Suprapubic skin (tissue), 4 donors: ENCODE data around the gene MMS22L. TPM values are rescaled to one million over a fixed set of nuclear protein-coding genes. Genes with fewer than 3 reads are reported as not detected.
"Not testable (repeated sequence)": the region's sequence is repeated elsewhere in the genome, so short reads cannot be mapped to it uniquely, and the experiment has no call there.

ENCODE experiments used
- DNase-seq, 2 donors: peaks; one replicate each; pipeline ENCODE4 v3.0.0-alpha.2; 2019; ENCODE audit warnings: low spot score in 2 of 2
- H3K27ac ChIP-seq: fragments of 200-600 bp; sonication (generic); one replicate; pipeline ENCODE4 v1.5.1; 2019
- H3K27me3 ChIP-seq: fragments of 200-600 bp; sonication (generic); one replicate; pipeline ENCODE4 v1.5.1; 2019
- H3K36me3 ChIP-seq: fragments of 200-600 bp; sonication (generic); one replicate; pipeline ENCODE4 v1.5.1; 2019
- H3K4me1 ChIP-seq: fragments of 200-600 bp; sonication (generic); one replicate; pipeline ENCODE4 v1.5.1; 2019
- H3K4me3 ChIP-seq: fragments of 200-600 bp; sonication (generic); one replicate; pipeline ENCODE4 v1.5.1; 2019; ENCODE audit warnings: mild to moderate bottlenecking
- H3K9me3 ChIP-seq: fragments of 200-600 bp; sonication (generic); one replicate; pipeline ENCODE4 v1.5.1; 2019
- EP300 ChIP-seq: sonication (generic); formaldehyde crosslinking; IDR thresholded peaks from one replicate; pipeline ENCODE4 v1.6.1; 2017; ENCODE audit warnings: antibody characterized with exemption
- POLR2A ChIP-seq, 2 donors: fragments of 450-650 bp; IDR thresholded peaks; one replicate each; pipeline ENCODE4 v1.6.1; 2017; ENCODE audit warnings: antibody characterized with exemption in 2 of 2, mild to moderate bottlenecking in 2 of 2, moderate library complexity in 2 of 2
- POLR2AphosphoS5 ChIP-seq, 3 donors: sonication (generic); formaldehyde crosslinking; IDR thresholded peaks; one replicate each; pipeline ENCODE4 v1.6.1; 2017; ENCODE audit warnings: antibody characterized with exemption in 3 of 3
- WGBS: methylation state at CpG from one replicate; pipeline ENCODE4 v1.1.5; 2018; 5-methylcytosine and 5-hydroxymethylcytosine counted together
- total RNA-seq, 4 donors: library from RNA; depleted of rRNA; stranded (reverse); fragments of >200 nt; gene quantifications; one replicate each; pipeline ENCODE4 v1.1.0, GENCODE V29; 2016
- TF ChIP-seq, protein P1 (sequence below), 2 donors: fragments of 200-600 bp in 1 of 2; fragments of 450-650 bp in 1 of 2; sonication (generic) in 1 of 2; IDR thresholded peaks; one replicate each; pipeline ENCODE4 v1.5.1; 2016 to 2019; ENCODE audit warnings: antibody characterized with exemption in 2 of 2, mild to moderate bottlenecking in 1 of 2, moderate library complexity in 1 of 2

Gene MMS22L
- total RNA-seq, 4 donors from 2014 or later: 7.5 to 15.7 (median 10.0) TPM

DNA sequence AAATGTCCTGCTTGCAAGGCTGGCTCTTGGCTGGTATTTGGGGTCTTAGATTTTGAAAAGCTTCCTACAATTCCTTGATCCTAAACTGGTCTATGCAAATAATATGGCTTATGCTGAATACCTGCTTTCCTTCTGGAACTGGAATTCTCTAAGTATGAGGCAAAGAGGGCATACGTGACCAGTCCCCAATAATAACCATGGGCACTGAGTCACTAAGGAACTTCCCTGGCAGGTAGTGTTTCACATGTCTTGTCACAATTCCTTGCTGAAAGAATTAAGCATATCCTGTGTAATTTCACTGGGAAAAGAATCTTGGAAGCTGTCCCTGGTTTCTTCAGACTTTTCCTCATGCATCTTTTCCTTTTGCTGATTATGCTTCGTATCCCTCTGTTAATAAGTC, 106.5 kb downstream of the MMS22L start:
- H3K36me3 ChIP-seq: peaks cover 5% of the 10 kb centered on the region
- no peaks in the 10 kb centered on the region for H3K9me3 ChIP-seq
- no peaks in the 10 kb centered on the region for H3K4me1 ChIP-seq
- H3K27me3 ChIP-seq: no peaks in the 10 kb centered on the region
- no peak for DNase-seq
- H3K4me3 ChIP-seq: no peak overlapping the region
- WGBS: 72% methylated on average over 2 of the region's 2 CpGs
- TF ChIP-seq POLR2AphosphoS5 (IDR thresholded peaks at IDR 0.05) (no peak), POLR2A (IDR thresholded peaks at IDR 0.05) (no peak), EP300 (no peak)
- TF ChIP-seq, protein P1, sequence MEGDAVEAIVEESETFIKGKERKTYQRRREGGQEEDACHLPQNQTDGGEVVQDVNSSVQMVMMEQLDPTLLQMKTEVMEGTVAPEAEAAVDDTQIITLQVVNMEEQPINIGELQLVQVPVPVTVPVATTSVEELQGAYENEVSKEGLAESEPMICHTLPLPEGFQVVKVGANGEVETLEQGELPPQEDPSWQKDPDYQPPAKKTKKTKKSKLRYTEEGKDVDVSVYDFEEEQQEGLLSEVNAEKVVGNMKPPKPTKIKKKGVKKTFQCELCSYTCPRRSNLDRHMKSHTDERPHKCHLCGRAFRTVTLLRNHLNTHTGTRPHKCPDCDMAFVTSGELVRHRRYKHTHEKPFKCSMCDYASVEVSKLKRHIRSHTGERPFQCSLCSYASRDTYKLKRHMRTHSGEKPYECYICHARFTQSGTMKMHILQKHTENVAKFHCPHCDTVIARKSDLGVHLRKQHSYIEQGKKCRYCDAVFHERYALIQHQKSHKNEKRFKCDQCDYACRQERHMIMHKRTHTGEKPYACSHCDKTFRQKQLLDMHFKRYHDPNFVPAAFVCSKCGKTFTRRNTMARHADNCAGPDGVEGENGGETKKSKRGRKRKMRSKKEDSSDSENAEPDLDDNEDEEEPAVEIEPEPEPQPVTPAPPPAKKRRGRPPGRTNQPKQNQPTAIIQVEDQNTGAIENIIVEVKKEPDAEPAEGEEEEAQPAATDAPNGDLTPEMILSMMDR (IDR thresholded peaks at IDR 0.05): no peak
- H3K27ac ChIP-seq: no peak overlapping the region

DNA sequence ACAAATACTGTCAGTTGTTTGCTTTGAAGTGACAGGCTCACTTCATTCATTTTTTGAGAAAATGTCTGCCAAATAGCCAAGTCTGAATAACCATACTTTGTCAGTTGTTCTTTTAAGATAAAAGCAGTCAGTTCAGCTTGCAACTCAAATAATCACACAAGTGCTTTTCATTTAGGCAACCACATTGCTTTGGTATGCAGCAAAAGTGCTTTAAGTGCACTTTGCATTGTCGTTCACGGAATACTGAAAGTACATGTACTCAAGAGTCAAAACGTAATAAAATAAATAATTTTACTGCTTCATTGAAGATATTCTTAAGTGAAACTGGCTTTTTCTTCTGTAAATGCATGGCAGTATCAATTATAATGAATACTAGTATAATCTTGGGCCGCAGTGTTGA, 107.2 kb downstream of the MMS22L start:
- Histone ChIP-seq H3K27ac (no peak overlapping the region), H3K4me1 (no peaks in the 10 kb centered on the region), H3K4me3 (no peak overlapping the region), H3K36me3 (peaks cover 5% of the 10 kb centered on the region), H3K9me3 (no peaks in the 10 kb centered on the region), H3K27me3 (no peaks in the 10 kb centered on the region)
- DNase-seq: no peak
- 78% methylated on average over 4 of the region's 4 CpGs for whole genome bisulfite sequencing
- no peak for TF ChIP-seq EP300
- TF ChIP-seq, protein P1 (IDR thresholded peaks at IDR 0.05): no peak
- no peak for TF ChIP-seq POLR2A (IDR thresholded peaks at IDR 0.05)
- no peak for TF ChIP-seq POLR2AphosphoS5 (IDR thresholded peaks at IDR 0.05)

DNA sequence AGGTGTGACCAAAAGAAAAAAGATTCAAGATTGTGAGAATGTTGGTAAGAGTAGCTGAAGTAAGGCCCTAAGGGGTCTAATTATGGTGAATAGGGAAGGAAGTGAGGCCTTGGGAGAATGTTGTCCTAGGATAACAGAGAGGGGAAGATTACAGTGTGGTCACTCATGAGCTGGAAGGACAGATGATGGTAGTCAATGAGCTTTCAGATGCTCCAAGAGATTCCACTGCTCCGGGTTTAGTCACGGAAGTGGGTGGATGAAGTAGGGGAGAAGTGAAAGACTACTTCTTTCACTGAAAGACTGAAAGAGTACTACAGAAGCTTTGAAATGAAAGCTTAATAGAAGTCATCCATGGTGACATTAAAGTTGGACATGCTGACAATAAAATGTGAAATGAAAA, 108.5 kb downstream of the MMS22L start:
- H3K4me1 ChIP-seq: no peaks in the 10 kb centered on the region
- no peaks in the 10 kb centered on the region for H3K36me3 ChIP-seq
- H3K27me3 ChIP-seq: no peaks in the 10 kb centered on the region
- TF ChIP-seq EP300: no peak
- TF ChIP-seq, protein P1 (IDR thresholded peaks at IDR 0.05): no peak
- TF ChIP-seq POLR2A (IDR thresholded peaks at IDR 0.05): no peak
- TF ChIP-seq POLR2AphosphoS5 (IDR thresholded peaks at IDR 0.05): no peak
- H3K4me3 ChIP-seq: no peak overlapping the region
- 95% methylated on average over 2 of the region's 2 CpGs for WGBS
- no peaks in the 10 kb centered on the region for H3K9me3 ChIP-seq
- H3K27ac ChIP-seq: no peak overlapping the region
- DNase-seq: no peak

DNA sequence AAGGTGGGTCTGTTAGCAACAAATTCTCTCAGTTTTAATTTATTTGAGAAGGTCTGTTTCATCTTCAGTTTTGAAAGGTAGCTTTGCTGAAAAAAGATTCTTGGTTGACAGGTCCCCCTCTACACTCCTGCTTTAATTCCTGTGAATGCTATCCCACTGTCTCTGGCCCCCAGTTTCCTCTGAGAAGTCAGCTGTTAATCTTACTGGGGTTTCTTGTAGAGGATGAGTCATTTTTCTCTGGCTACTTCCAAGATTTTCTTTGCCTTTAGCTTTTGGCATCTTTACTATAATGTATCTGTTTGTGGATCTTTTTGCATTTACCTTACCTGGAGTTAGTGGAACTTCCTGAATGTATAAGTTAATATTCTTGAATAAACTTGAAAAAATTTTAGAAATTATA, 122.7 kb downstream of the MMS22L start:
- Histone ChIP-seq H3K4me3 (no peak overlapping the region), H3K36me3 (peaks cover 22% of the 10 kb centered on the region), H3K4me1 (no peaks in the 10 kb centered on the region), H3K27ac (no peak overlapping the region), H3K9me3 (no peaks in the 10 kb centered on the region), H3K27me3 (no peaks in the 10 kb centered on the region)
- TF ChIP-seq POLR2AphosphoS5 (IDR thresholded peaks at IDR 0.05) (no peak), POLR2A (IDR thresholded peaks at IDR 0.05) (no peak), EP300 (no peak)
- TF ChIP-seq, protein P1 (IDR thresholded peaks at IDR 0.05): no peak
- no peak for DNase-seq

DNA sequence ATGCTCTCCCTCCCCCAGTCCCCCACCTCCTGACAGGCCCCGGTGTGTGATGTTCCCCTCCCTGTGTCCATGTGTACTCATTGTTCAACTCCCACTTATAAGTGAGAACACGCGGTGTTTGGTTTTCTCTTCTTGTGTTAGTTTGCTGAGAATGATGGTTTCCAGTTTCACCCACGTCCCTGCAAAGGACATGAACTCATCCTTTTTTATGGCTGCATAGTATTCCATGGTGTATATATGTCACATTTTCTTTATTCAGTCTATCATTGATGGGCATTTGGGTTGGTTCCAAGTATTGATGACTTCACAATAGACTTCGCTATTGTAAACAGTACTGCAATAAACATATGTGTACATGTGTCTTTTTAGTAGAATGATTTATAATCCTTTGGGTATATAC, 127.6 kb downstream of the MMS22L start:
- WGBS: 97% methylated on average over 5 of the region's 5 CpGs
- not testable (repeated sequence) for H3K4me1 ChIP-seq, DNase-seq, H3K9me3 ChIP-seq, H3K4me3 ChIP-seq, H3K27me3 ChIP-seq, H3K27ac ChIP-seq, H3K36me3 ChIP-seq

DNA sequence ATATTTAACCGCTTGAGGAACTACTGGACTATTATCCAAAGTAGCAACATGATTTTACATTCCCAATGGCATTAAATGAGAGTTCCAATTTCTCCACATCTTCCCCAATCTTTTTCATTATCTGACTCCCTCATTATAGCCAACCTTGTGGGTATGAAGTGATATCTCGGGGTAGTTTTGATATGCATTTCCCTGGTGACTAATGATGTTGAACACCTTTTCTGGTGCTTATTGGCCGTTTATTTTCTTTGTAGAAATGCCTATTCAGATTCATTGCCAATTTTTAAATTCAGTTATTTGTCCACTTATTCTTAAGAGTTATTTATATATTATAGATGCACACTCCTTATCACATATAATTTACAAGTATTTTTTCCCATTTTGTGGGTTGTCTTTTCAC, 129.0 kb downstream of the MMS22L start:
- H3K9me3 ChIP-seq: no peaks in the 10 kb centered on the region
- no peak for TF ChIP-seq EP300
- TF ChIP-seq, protein P1 (IDR thresholded peaks at IDR 0.05): no peak
- TF ChIP-seq POLR2AphosphoS5 (IDR thresholded peaks at IDR 0.05): no peak
- no peak for TF ChIP-seq POLR2A (IDR thresholded peaks at IDR 0.05)
- WGBS: 96% methylated on average over 3 of the region's 3 CpGs

More for the DNA sequence above, 129.0 kb downstream of the MMS22L start:
- no peak overlapping the region for H3K27ac ChIP-seq
- DNase-seq: no peak
- no peaks in the 10 kb centered on the region for H3K4me1 ChIP-seq
- H3K27me3 ChIP-seq: no peaks in the 10 kb centered on the region
- no peaks in the 10 kb centered on the region for H3K36me3 ChIP-seq
- no peak overlapping the region for H3K4me3 ChIP-seq
